ENCODE data around the gene CMAS.

CMAS gene

GRCh38 chr12:22054155-22054554, 8.1 kb downstream of the CMAS start:
- CTCF ChIA-PET, result interaction anchor here (0.6 kb wide), 2 partner anchors 66 to 280 kb away, joined by 3 read pairs; partner anchors contain the start of gene ST8SIA1
- no peak overlapping the region for H3K27ac ChIP-seq (ENCODE audit: insufficient read depth in 1 of 2, low read depth in 1 of 2, low read length in 2 of 2, poor library complexity in 1 of 2, severe bottlenecking in 2 of 2)
- POLR2A ChIA-PET, result no interaction called here
- WGBS (ENCODE audit: insufficient coverage), result 93% methylated on average over 2 of the region's 3 CpGs
- no peak overlapping the region for H3K4me3 ChIP-seq (ENCODE audit: control insufficient read depth in 1 of 7, extremely low read depth in 1 of 7, insufficient read depth in 4 of 7, low read depth in 2 of 7, low read length in 6 of 7)
- peaks cover 7 to 35% (median 21%) of the 10 kb centered on the region in 4 experiments for H3K36me3 ChIP-seq (ENCODE audit: control insufficient read depth in 4 of 4, insufficient read depth in 4 of 4, low read length in 3 of 4)
- no peaks in the 10 kb centered on the region for H3K27me3 ChIP-seq (replicated peaks in 2 of 5; ENCODE audit: control insufficient read depth in 4 of 5, insufficient read depth in 5 of 5, low read length in 4 of 5)
- no peak for DNase-seq
- no peaks in the 10 kb centered on the region for H3K9me3 ChIP-seq (ENCODE audit: control extremely low read depth in 1 of 5, control insufficient read depth in 4 of 5, insufficient read depth in 2 of 5, low read depth in 1 of 5, low read length in 4 of 5)
- no peaks in the 10 kb centered on the region for H3K4me1 ChIP-seq (ENCODE audit: control extremely low read depth in 1 of 4, control insufficient read depth in 4 of 4, insufficient read depth in 4 of 4, low read length in 3 of 4)

- Histone ChIP-seq H3K27me3 (replicated peaks in 2 of 5; ENCODE audit: control insufficient read depth in 4 of 5, insufficient read depth in 5 of 5, low read length in 4 of 5) (no peaks in the 10 kb centered on the region), H3K4me3 (ENCODE audit: control insufficient read depth in 1 of 7, extremely low read depth in 1 of 7, insufficient read depth in 4 of 7, low read depth in 2 of 7, low read length in 6 of 7) (no peak overlapping the region), H3K27ac (ENCODE audit: insufficient read depth in 1 of 2, low read depth in 1 of 2, low read length in 2 of 2, poor library complexity in 1 of 2, severe bottlenecking in 2 of 2) (no peak overlapping the region), H3K4me1 (ENCODE audit: control extremely low read depth in 1 of 4, control insufficient read depth in 4 of 4, insufficient read depth in 4 of 4, low read length in 3 of 4) (peaks cover 0 to 8% (median 4%) of the 10 kb centered on the region in 4 experiments), H3K36me3 (ENCODE audit: control insufficient read depth in 4 of 4, insufficient read depth in 4 of 4, low read length in 3 of 4) (peaks cover 8 to 31% (median 19%) of the 10 kb centered on the region in 4 experiments), H3K9me3 (ENCODE audit: control extremely low read depth in 1 of 5, control insufficient read depth in 4 of 5, insufficient read depth in 2 of 5, low read depth in 1 of 5, low read length in 4 of 5) (no peaks in the 10 kb centered on the region)
- ChIA-PET CTCF (interaction anchor here (1.1 kb wide), 1 partner anchor 59 kb away, joined by 4 read pairs; no protein-coding TSS in a partner anchor), POLR2A (no interaction called here)
- DNase-seq, result no peak
- WGBS (ENCODE audit: insufficient coverage), result 100% methylated on average over 1 of the region's 2 CpGs
These were observed 10.6 kb downstream of the CMAS start for GRCh38 chr12:22056607-22057006.

- Histone ChIP-seq H3K4me3 (ENCODE audit: control insufficient read depth in 1 of 7, extremely low read depth in 1 of 7, insufficient read depth in 4 of 7, low read depth in 2 of 7, low read length in 6 of 7) (no peak overlapping the region), H3K36me3 (ENCODE audit: control insufficient read depth in 4 of 4, insufficient read depth in 4 of 4, low read length in 3 of 4) (peaks cover 13 to 48% (median 30%) of the 10 kb centered on the region in 4 experiments), H3K27ac (ENCODE audit: insufficient read depth in 1 of 2, low read depth in 1 of 2, low read length in 2 of 2, poor library complexity in 1 of 2, severe bottlenecking in 2 of 2) (no peak overlapping the region), H3K4me1 (ENCODE audit: control extremely low read depth in 1 of 4, control insufficient read depth in 4 of 4, insufficient read depth in 4 of 4, low read length in 3 of 4) (peaks cover 0 to 8% (median 4%) of the 10 kb centered on the region in 4 experiments), H3K9me3 (ENCODE audit: control extremely low read depth in 1 of 5, control insufficient read depth in 4 of 5, insufficient read depth in 2 of 5, low read depth in 1 of 5, low read length in 4 of 5) (no peaks in the 10 kb centered on the region), H3K27me3 (replicated peaks in 2 of 5; ENCODE audit: control insufficient read depth in 4 of 5, insufficient read depth in 5 of 5, low read length in 4 of 5) (no peaks in the 10 kb centered on the region)
- ChIA-PET POLR2A (no interaction called here), CTCF (interaction anchor here (0.9 to 1.7 kb wide), 4 partner anchors 8 to 21 kb away, joined by 3 to 6 read pairs (median 4); partner anchors contain the start of gene CMAS)
- WGBS (ENCODE audit: insufficient coverage), result 100% methylated on average over 1 of the region's 2 CpGs
- DNase-seq, result peak in 2 of 3 donors; percentile 29 to 46
These were observed 14.1 kb downstream of the CMAS start for GRCh38 chr12:22059976-22060647.

GRCh38 chr12:22064968-22065367, 18.9 kb downstream of the CMAS start:
- Histone ChIP-seq H3K4me3 (ENCODE audit: control insufficient read depth in 1 of 7, extremely low read depth in 1 of 7, insufficient read depth in 4 of 7, low read depth in 2 of 7, low read length in 6 of 7) (no peak overlapping the region), H3K4me1 (ENCODE audit: control extremely low read depth in 1 of 4, control insufficient read depth in 4 of 4, insufficient read depth in 4 of 4, low read length in 3 of 4) (peaks cover 0 to 5% (median under 1%) of the 10 kb centered on the region in 4 experiments), H3K36me3 (ENCODE audit: control insufficient read depth in 4 of 4, insufficient read depth in 4 of 4, low read length in 3 of 4) (peaks cover 6 to 36% (median 22%) of the 10 kb centered on the region in 4 experiments), H3K9me3 (ENCODE audit: control extremely low read depth in 1 of 5, control insufficient read depth in 4 of 5, insufficient read depth in 2 of 5, low read depth in 1 of 5, low read length in 4 of 5) (no peaks in the 10 kb centered on the region), H3K27ac (ENCODE audit: insufficient read depth in 1 of 2, low read depth in 1 of 2, low read length in 2 of 2, poor library complexity in 1 of 2, severe bottlenecking in 2 of 2) (no peak overlapping the region), H3K27me3 (replicated peaks in 2 of 5; ENCODE audit: control insufficient read depth in 4 of 5, insufficient read depth in 5 of 5, low read length in 4 of 5) (no peaks in the 10 kb centered on the region)
- 100% methylated on average over 4 of the region's 4 CpGs for WGBS (ENCODE audit: insufficient coverage)
- ChIA-PET POLR2A (no interaction called here), CTCF (no interaction called here)
- no peak for DNase-seq

GRCh38 chr12:22066310-22066709, 20.3 kb downstream of the CMAS start:
- WGBS (ENCODE audit: insufficient coverage), result no CpG with 5 or more reads among the region's 2 CpGs
- H3K4me3 ChIP-seq (ENCODE audit: control insufficient read depth in 1 of 7, extremely low read depth in 1 of 7, insufficient read depth in 4 of 7, low read depth in 2 of 7, low read length in 6 of 7), result no peak overlapping the region
- peaks cover 6 to 36% (median 21%) of the 10 kb centered on the region in 4 experiments for H3K36me3 ChIP-seq (ENCODE audit: control insufficient read depth in 4 of 4, insufficient read depth in 4 of 4, low read length in 3 of 4)
- ChIA-PET CTCF (no interaction called here), POLR2A (no interaction called here)
- no peaks in the 10 kb centered on the region for H3K4me1 ChIP-seq (ENCODE audit: control extremely low read depth in 1 of 4, control insufficient read depth in 4 of 4, insufficient read depth in 4 of 4, low read length in 3 of 4)
- no peak for DNase-seq
- no peaks in the 10 kb centered on the region for H3K27me3 ChIP-seq (replicated peaks in 2 of 5; ENCODE audit: control insufficient read depth in 4 of 5, insufficient read depth in 5 of 5, low read length in 4 of 5)
- H3K9me3 ChIP-seq (ENCODE audit: control extremely low read depth in 1 of 5, control insufficient read depth in 4 of 5, insufficient read depth in 2 of 5, low read depth in 1 of 5, low read length in 4 of 5), result no peaks in the 10 kb centered on the region
- no peak overlapping the region for H3K27ac ChIP-seq (ENCODE audit: insufficient read depth in 1 of 2, low read depth in 1 of 2, low read length in 2 of 2, poor library complexity in 1 of 2, severe bottlenecking in 2 of 2)

GRCh38 chr12:22069851-22070250, 23.8 kb downstream of the CMAS start:
- ChIA-PET POLR2A (interaction anchor here (0.5 kb wide), 1 partner anchor 174 kb away, joined by 3 read pairs; no protein-coding TSS in a partner anchor), CTCF (interaction anchor here (1.2 to 1.8 kb wide), 4 partner anchors 10 to 389 kb away, joined by 3 to 9 read pairs (median 3); no protein-coding TSS in a partner anchor)
- no CpG with 5 or more reads among the region's 1 CpG for WGBS (ENCODE audit: insufficient coverage)
- peaks cover 3 to 21% (median 11%) of the 10 kb centered on the region in 4 experiments for H3K36me3 ChIP-seq (ENCODE audit: control insufficient read depth in 4 of 4, insufficient read depth in 4 of 4, low read length in 3 of 4)
- no peaks in the 10 kb centered on the region for H3K27me3 ChIP-seq (replicated peaks in 2 of 5; ENCODE audit: control insufficient read depth in 4 of 5, insufficient read depth in 5 of 5, low read length in 4 of 5)
- H3K4me1 ChIP-seq (ENCODE audit: control extremely low read depth in 1 of 4, control insufficient read depth in 4 of 4, insufficient read depth in 4 of 4, low read length in 3 of 4), result no peaks in the 10 kb centered on the region
- no peak for DNase-seq
- no peak overlapping the region for H3K27ac ChIP-seq (ENCODE audit: insufficient read depth in 1 of 2, low read depth in 1 of 2, low read length in 2 of 2, poor library complexity in 1 of 2, severe bottlenecking in 2 of 2)
- H3K9me3 ChIP-seq (ENCODE audit: control extremely low read depth in 1 of 5, control insufficient read depth in 4 of 5, insufficient read depth in 2 of 5, low read depth in 1 of 5, low read length in 4 of 5), result no peaks in the 10 kb centered on the region
- no peak overlapping the region for H3K4me3 ChIP-seq (ENCODE audit: control insufficient read depth in 1 of 7, extremely low read depth in 1 of 7, insufficient read depth in 4 of 7, low read depth in 2 of 7, low read length in 6 of 7)

- 88% methylated on average over 6 of the region's 10 CpGs for WGBS (ENCODE audit: insufficient coverage)
- Histone ChIP-seq H3K4me3 (ENCODE audit: control insufficient read depth in 1 of 7, extremely low read depth in 1 of 7, insufficient read depth in 4 of 7, low read depth in 2 of 7, low read length in 6 of 7) (no peak overlapping the region), H3K4me1 (ENCODE audit: control extremely low read depth in 1 of 4, control insufficient read depth in 4 of 4, insufficient read depth in 4 of 4, low read length in 3 of 4) (no peaks in the 10 kb centered on the region), H3K9me3 (ENCODE audit: control extremely low read depth in 1 of 5, control insufficient read depth in 4 of 5, insufficient read depth in 2 of 5, low read depth in 1 of 5, low read length in 4 of 5) (no peaks in the 10 kb centered on the region), H3K27ac (ENCODE audit: insufficient read depth in 1 of 2, low read depth in 1 of 2, low read length in 2 of 2, poor library complexity in 1 of 2, severe bottlenecking in 2 of 2) (no peak overlapping the region), H3K36me3 (ENCODE audit: control insufficient read depth in 4 of 4, insufficient read depth in 4 of 4, low read length in 3 of 4) (no peaks in the 10 kb centered on the region), H3K27me3 (replicated peaks in 2 of 5; ENCODE audit: control insufficient read depth in 4 of 5, insufficient read depth in 5 of 5, low read length in 4 of 5) (no peaks in the 10 kb centered on the region)
- DNase-seq, result no peak
- ChIA-PET CTCF (interaction anchor here (0.6 to 3.0 kb wide), 17 partner anchors 9 to 385 kb away, joined by 3 to 31 read pairs (median 4); partner anchors contain the start of gene CMAS), POLR2A (interaction anchor here (0.6 kb wide), 1 partner anchor 13 kb away, joined by 3 read pairs; no protein-coding TSS in a partner anchor)
These were observed 36.2 kb downstream of the CMAS start for GRCh38 chr12:22082190-22082701.

All from common myeloid progenitor, CD34-positive (primary cell).